ENCODE measurements around the gene NDUFA6. TPM values are rescaled to one million over a fixed set of nuclear protein-coding genes. Genes with fewer than 3 reads are reported as not detected.
A peak's percentile ranks its signal among the peaks of the same experiment; 100 is the strongest.

The NDUFA6 gene
- polyA plus RNA-seq, 2 donors: 93.3 to 107 TPM

DNA sequence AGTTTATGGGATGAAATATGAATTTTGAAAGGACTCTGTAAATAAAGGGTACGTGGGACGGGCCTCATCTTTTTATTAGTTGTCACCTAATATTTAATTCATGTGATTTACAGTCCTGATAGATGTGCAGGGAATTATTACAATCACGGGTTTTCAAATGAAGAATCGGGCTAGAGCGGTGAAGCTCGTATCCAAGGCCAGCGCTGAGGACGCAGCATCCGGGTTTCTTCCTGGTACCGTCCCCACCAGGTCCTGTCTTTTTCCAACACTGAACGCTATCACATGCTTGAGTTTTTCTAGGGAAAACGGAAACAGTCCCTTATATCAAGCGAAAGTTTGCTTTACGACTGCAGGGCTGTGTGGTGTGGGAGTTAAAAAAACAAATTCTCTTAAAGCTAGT is 10.3 kb downstream of the NDUFA6 start:
- Histone ChIP-seq H3K9me3 (ENCODE audit: control insufficient read depth in 2 of 2, insufficient read depth in 1 of 2, low read depth in 1 of 2, low read length in 1 of 2) (no peaks in the 10 kb centered on the region), H3K36me3 (ENCODE audit: control insufficient read depth in 2 of 2, insufficient read depth in 2 of 2, low read length in 1 of 2) (peaks cover 0 to 12% of the 10 kb centered on the region in 2 donors), H3K27me3 (ENCODE audit: control insufficient read depth in 1 of 2, insufficient read depth in 2 of 2, low read length in 2 of 2) (no peaks in the 10 kb centered on the region), H3K4me1 (ENCODE audit: control insufficient read depth in 2 of 2, insufficient read depth in 2 of 2, low read length in 1 of 2) (peaks cover 2 to 7% of the 10 kb centered on the region in 2 donors), H3K27ac (ENCODE audit: low read depth in 2 of 2, low read length in 1 of 2) (peak overlapping the region; percentile 87 to 99), H3K4me3 (ENCODE audit: low read depth in 1 of 2, low read length in 2 of 2) (peak overlapping the region; percentile 76 to 79)
- WGBS, 2 donors: 1 to 2% methylated on average over 14 of the region's 14 CpGs

DNA sequence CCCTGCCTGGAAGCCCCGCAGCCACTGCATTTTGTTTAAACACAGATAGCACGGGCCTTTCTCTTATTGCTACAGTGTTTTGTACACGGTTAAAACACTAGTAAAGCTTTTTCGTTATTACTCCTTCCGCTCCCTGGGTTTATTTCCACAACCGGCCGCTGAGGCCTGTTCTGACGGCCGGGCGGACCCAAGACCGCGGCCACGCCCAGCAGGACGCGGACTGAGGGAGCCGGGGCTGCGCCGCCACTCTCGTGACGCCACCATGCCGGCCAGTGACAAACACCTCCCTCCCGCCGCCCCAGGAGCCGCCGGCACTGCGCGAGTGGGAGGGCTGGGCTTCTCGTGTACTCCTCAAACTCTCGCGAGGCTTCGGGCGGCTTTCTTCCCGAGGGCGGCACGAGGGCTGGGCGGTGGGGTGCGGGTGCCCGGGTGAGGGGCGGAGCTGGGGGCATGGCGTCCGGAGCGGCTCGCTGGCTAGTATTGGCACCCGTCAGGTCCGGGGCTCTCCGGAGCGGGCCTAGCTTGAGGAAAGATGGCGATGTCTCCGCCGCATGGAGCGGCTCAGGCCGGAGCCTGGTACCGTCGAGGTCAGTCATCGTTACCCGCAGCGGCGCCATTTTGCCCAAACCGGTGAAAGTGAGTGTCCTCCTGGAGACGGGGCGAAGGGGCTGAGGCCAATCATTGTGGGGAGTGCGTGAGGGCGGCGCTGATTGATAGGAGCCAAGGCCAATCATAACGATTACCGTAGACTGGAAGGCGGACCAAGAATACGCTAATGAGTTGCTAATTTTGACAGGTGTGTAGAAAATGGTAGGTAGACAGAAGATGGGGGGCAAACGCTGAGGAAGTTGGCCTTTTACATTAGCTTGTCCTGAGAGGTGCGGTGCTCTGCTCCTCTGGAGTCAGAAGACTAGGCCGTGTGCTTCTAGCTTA is 11.0 kb downstream of the NDUFA6 start, which contains the start of gene SMDT1:
TSS of gene SMDT1 (plus strand) at position 382 of the 933 bp plus-strand sequence. CDS start at position 451, 69 bp downstream.
- Histone ChIP-seq H3K36me3 (ENCODE audit: control insufficient read depth in 2 of 2, insufficient read depth in 2 of 2, low read length in 1 of 2) (peaks cover 0 to 12% of the 10 kb centered on the region in 2 donors), H3K27me3 (ENCODE audit: control insufficient read depth in 1 of 2, insufficient read depth in 2 of 2, low read length in 2 of 2) (no peaks in the 10 kb centered on the region), H3K27ac (ENCODE audit: low read depth in 2 of 2, low read length in 1 of 2) (peak within 1 kb of the TSS; percentile 91 to 99), H3K4me1 (ENCODE audit: control insufficient read depth in 2 of 2, insufficient read depth in 2 of 2, low read length in 1 of 2) (peaks cover 2 to 11% of the 10 kb centered on the region in 2 donors), H3K9me3 (ENCODE audit: control insufficient read depth in 2 of 2, insufficient read depth in 1 of 2, low read depth in 1 of 2, low read length in 1 of 2) (no peaks in the 10 kb centered on the region), H3K4me3 (ENCODE audit: low read depth in 1 of 2, low read length in 2 of 2) (peak within 1 kb of the TSS; percentile 76 to 79)
- WGBS, 2 donors: 0 to 1% methylated on average over 70 to 71 of the region's 71 CpGs

GRCh38 chr22:42078469-42079318 is 11.9 kb downstream of the NDUFA6 start:
- Histone ChIP-seq H3K27ac (ENCODE audit: low read depth in 2 of 2, low read length in 1 of 2) (peak overlapping the region; percentile 91 to 99), H3K27me3 (ENCODE audit: control insufficient read depth in 1 of 2, insufficient read depth in 2 of 2, low read length in 2 of 2) (no peaks in the 10 kb centered on the region), H3K36me3 (ENCODE audit: control insufficient read depth in 2 of 2, insufficient read depth in 2 of 2, low read length in 1 of 2) (peaks cover 0 to 12% of the 10 kb centered on the region in 2 donors), H3K4me3 (ENCODE audit: low read depth in 1 of 2, low read length in 2 of 2) (peak overlapping the region; percentile 76 to 79), H3K4me1 (ENCODE audit: control insufficient read depth in 2 of 2, insufficient read depth in 2 of 2, low read length in 1 of 2) (peaks cover 3 to 14% of the 10 kb centered on the region in 2 donors), H3K9me3 (ENCODE audit: control insufficient read depth in 2 of 2, insufficient read depth in 1 of 2, low read depth in 1 of 2, low read length in 1 of 2) (no peaks in the 10 kb centered on the region)
- WGBS, 2 donors: 29 to 35% methylated on average over 24 of the region's 24 CpGs

DNA sequence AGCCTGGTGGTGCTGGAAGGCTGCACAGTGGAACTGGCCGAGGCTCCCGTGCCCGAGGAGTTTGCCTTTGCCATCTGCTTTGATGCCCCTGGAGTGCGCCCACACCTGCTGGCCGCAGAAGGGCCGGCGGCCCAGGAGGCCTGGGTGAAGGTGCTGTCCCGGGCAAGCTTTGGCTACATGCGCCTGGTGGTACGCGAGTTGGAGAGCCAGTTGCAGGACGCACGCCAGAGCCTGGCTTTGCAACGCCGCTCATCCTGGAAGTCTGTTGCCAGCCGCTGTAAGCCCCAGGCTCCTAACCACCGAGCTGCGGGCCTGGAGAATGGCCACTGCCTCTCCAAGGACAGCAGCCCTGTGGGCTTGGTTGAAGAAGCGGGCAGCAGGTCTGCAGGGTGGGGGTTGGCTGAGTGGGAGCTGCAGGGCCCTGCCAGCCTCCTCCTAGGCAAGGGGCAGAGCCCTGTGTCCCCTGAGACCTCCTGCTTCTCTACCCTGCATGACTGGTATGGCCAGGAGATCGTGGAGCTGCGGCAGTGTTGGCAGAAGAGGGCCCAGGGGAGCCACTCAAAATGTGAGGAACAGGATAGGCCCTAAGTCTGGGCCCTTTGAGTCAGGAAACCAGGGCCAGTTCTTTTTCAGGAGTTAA is 13.0 kb downstream of the NDUFA6 start:
- peaks cover 6 to 16% of the 10 kb centered on the region in 2 donors for H3K4me1 ChIP-seq (ENCODE audit: control insufficient read depth in 2 of 2, insufficient read depth in 2 of 2, low read length in 1 of 2)
- 83 to 89% methylated on average over 21 of the region's 21 CpGs for WGBS, 2 donors
- peaks cover 0 to 7% of the 10 kb centered on the region in 2 donors for H3K36me3 ChIP-seq (ENCODE audit: control insufficient read depth in 2 of 2, insufficient read depth in 2 of 2, low read length in 1 of 2)
- no peaks in the 10 kb centered on the region for H3K9me3 ChIP-seq (ENCODE audit: control insufficient read depth in 2 of 2, insufficient read depth in 1 of 2, low read depth in 1 of 2, low read length in 1 of 2)
- H3K27ac ChIP-seq (ENCODE audit: low read depth in 2 of 2, low read length in 1 of 2): no peak overlapping the region
- no peak overlapping the region for H3K4me3 ChIP-seq (ENCODE audit: low read depth in 1 of 2, low read length in 2 of 2)
- H3K27me3 ChIP-seq (ENCODE audit: control insufficient read depth in 1 of 2, insufficient read depth in 2 of 2, low read length in 2 of 2): no peaks in the 10 kb centered on the region

DNA sequence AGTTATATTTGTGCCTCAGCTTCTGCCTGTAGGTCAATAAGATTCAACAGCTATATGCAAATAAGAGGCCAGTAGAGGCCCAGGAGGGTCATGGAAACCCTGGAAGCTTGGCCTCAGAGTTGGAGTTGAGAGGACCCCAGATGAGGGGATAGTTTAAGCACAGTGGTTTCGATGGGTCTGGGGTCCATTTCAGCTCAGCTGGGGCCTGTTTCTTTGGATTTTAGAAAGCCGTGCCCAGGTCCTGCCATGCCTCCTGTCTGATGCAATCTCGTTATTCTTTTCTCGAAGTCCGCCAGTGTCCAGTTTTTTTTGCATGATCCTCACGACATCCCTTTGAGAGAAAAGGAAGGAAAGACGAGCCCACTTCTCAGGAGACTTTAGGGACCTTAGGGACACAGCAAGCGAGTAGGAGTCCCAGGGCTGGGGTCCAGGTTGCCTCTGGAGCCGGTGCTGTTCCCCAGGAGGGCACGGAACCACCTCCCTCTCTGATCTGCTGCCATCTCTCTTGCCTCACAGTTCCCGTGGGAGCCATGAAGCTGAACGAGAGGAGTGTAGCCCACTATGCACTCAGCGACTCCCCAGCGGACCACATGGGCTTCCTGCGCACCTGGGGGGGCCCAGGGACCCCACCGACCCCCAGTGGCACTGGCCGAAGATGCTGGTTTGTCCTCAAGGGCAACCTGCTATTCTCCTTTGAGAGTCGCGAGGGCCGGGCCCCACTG is 13.6 kb downstream of the NDUFA6 start:
- Histone ChIP-seq H3K27ac (ENCODE audit: low read depth in 2 of 2, low read length in 1 of 2) (no peak overlapping the region), H3K4me1 (ENCODE audit: control insufficient read depth in 2 of 2, insufficient read depth in 2 of 2, low read length in 1 of 2) (peaks cover 6 to 14% of the 10 kb centered on the region in 2 donors), H3K27me3 (ENCODE audit: control insufficient read depth in 1 of 2, insufficient read depth in 2 of 2, low read length in 2 of 2) (no peaks in the 10 kb centered on the region), H3K4me3 (ENCODE audit: low read depth in 1 of 2, low read length in 2 of 2) (no peak overlapping the region), H3K36me3 (ENCODE audit: control insufficient read depth in 2 of 2, insufficient read depth in 2 of 2, low read length in 1 of 2) (peaks cover 0 to 3% of the 10 kb centered on the region in 2 donors), H3K9me3 (ENCODE audit: control insufficient read depth in 2 of 2, insufficient read depth in 1 of 2, low read depth in 1 of 2, low read length in 1 of 2) (no peaks in the 10 kb centered on the region)
- WGBS, 2 donors: 90 to 91% methylated on average over 20 of the region's 20 CpGs

- Histone ChIP-seq H3K4me1 (ENCODE audit: control insufficient read depth in 2 of 2, insufficient read depth in 2 of 2, low read length in 1 of 2) (peaks cover 6 to 9% of the 10 kb centered on the region in 2 donors), H3K4me3 (ENCODE audit: low read depth in 1 of 2, low read length in 2 of 2) (peak overlapping the region; percentile 69 to 72), H3K9me3 (ENCODE audit: control insufficient read depth in 2 of 2, insufficient read depth in 1 of 2, low read depth in 1 of 2, low read length in 1 of 2) (no peaks in the 10 kb centered on the region), H3K27ac (ENCODE audit: low read depth in 2 of 2, low read length in 1 of 2) (peak overlapping the region; percentile 82 to 84), H3K36me3 (ENCODE audit: control insufficient read depth in 2 of 2, insufficient read depth in 2 of 2, low read length in 1 of 2) (peaks cover 0 to 3% of the 10 kb centered on the region in 2 donors), H3K27me3 (ENCODE audit: control insufficient read depth in 1 of 2, insufficient read depth in 2 of 2, low read length in 2 of 2) (no peaks in the 10 kb centered on the region)
- WGBS, 2 donors: 58 to 59% methylated on average over 9 of the region's 9 CpGs
These were observed 15.5 kb downstream of the NDUFA6 start for GRCh38 chr22:42074846-42075676.

GRCh38 chr22:42074132-42074811 is 16.3 kb downstream of the NDUFA6 start, which contains the start of gene PHETA2:
Gene PHETA2, plus strand, starts transcription at chr22:42074248. Its CDS starts 3,046 bp downstream, at chr22:42077294.
- WGBS, 2 donors: 0 to 2% methylated on average over 39 to 55 of the region's 55 CpGs
- Histone ChIP-seq H3K4me3 (ENCODE audit: low read depth in 1 of 2, low read length in 2 of 2) (peak within 1 kb of the TSS; percentile 69 to 72), H3K9me3 (ENCODE audit: control insufficient read depth in 2 of 2, insufficient read depth in 1 of 2, low read depth in 1 of 2, low read length in 1 of 2) (no peaks in the 10 kb centered on the region), H3K4me1 (ENCODE audit: control insufficient read depth in 2 of 2, insufficient read depth in 2 of 2, low read length in 1 of 2) (peaks cover 6 to 13% of the 10 kb centered on the region in 2 donors), H3K27me3 (ENCODE audit: control insufficient read depth in 1 of 2, insufficient read depth in 2 of 2, low read length in 2 of 2) (no peaks in the 10 kb centered on the region), H3K27ac (ENCODE audit: low read depth in 2 of 2, low read length in 1 of 2) (peak within 1 kb of the TSS; percentile 82 to 84), H3K36me3 (ENCODE audit: control insufficient read depth in 2 of 2, insufficient read depth in 2 of 2, low read length in 1 of 2) (peaks cover 0 to 3% of the 10 kb centered on the region in 2 donors)

- Histone ChIP-seq H3K9me3 (ENCODE audit: control insufficient read depth in 2 of 2, insufficient read depth in 1 of 2, low read depth in 1 of 2, low read length in 1 of 2) (no peaks in the 10 kb centered on the region), H3K27ac (ENCODE audit: low read depth in 2 of 2, low read length in 1 of 2) (peak overlapping the region; percentile 82 to 84), H3K27me3 (ENCODE audit: control insufficient read depth in 1 of 2, insufficient read depth in 2 of 2, low read length in 2 of 2) (no peaks in the 10 kb centered on the region), H3K36me3 (ENCODE audit: control insufficient read depth in 2 of 2, insufficient read depth in 2 of 2, low read length in 1 of 2) (peaks cover 0 to 3% of the 10 kb centered on the region in 2 donors), H3K4me1 (ENCODE audit: control insufficient read depth in 2 of 2, insufficient read depth in 2 of 2, low read length in 1 of 2) (peaks cover 6 to 13% of the 10 kb centered on the region in 2 donors), H3K4me3 (ENCODE audit: low read depth in 1 of 2, low read length in 2 of 2) (peak overlapping the region; percentile 69 to 72)
- 65 to 75% methylated on average over 14 of the region's 14 CpGs for WGBS, 2 donors
These were observed 16.9 kb downstream of the NDUFA6 start for GRCh38 chr22:42073621-42074041.
